ENCODE data around the gene ACOT7.

The ACOT7 gene

GRCh38 chr1:6359216-6360116 is 34.1 kb downstream of the ACOT7 start:
- DNase-seq, result peak; percentile 31 to 61

- DNase-seq, result no peak
Observed at GRCh38 chr1:6358757-6359201, 34.8 kb downstream of the ACOT7 start.

- DNase-seq, result peak; percentile 15 to 50
Observed at GRCh38 chr1:6358144-6358624, 35.4 kb downstream of the ACOT7 start.

GRCh38 chr1:6357243-6357936 is 36.2 kb downstream of the ACOT7 start:
- peak in 1 of 2 experiments; percentile 42 for DNase-seq

GRCh38 chr1:6355621-6356020 is 37.9 kb downstream of the ACOT7 start:
- no peak for DNase-seq

GRCh38 chr1:6354659-6355317 is 38.8 kb downstream of the ACOT7 start:
- DNase-seq, result no peak

GRCh38 chr1:6353955-6354658 is 39.5 kb downstream of the ACOT7 start:
- DNase-seq, result no peak

GRCh38 chr1:6353619-6353954 is 40.0 kb downstream of the ACOT7 start:
- no peak for DNase-seq

- no peak for DNase-seq
Observed at GRCh38 chr1:6352138-6352563, 41.4 kb downstream of the ACOT7 start.

GRCh38 chr1:6351480-6352137 is 42.0 kb downstream of the ACOT7 start:
- DNase-seq, result no peak

GRCh38 chr1:6350416-6351088 is 43.0 kb downstream of the ACOT7 start:
- DNase-seq, result no peak

- no peak for DNase-seq
Observed at GRCh38 chr1:6349254-6349943, 44.2 kb downstream of the ACOT7 start.

GRCh38 chr1:6348511-6349191 is 44.9 kb downstream of the ACOT7 start:
- no peak for DNase-seq

- DNase-seq, result peak; percentile 42 to 56
Observed at GRCh38 chr1:6347641-6348487, 45.7 kb downstream of the ACOT7 start.

- no peak for DNase-seq
Observed at GRCh38 chr1:6345460-6345859, 48.1 kb downstream of the ACOT7 start.

GRCh38 chr1:6345009-6345408 is 48.6 kb downstream of the ACOT7 start:
- no peak for DNase-seq

GRCh38 chr1:6343506-6344405 is 49.8 kb downstream of the ACOT7 start:
- peak; percentile 17 to 87 for DNase-seq

GRCh38 chr1:6342056-6342455 is 51.5 kb downstream of the ACOT7 start:
- DNase-seq, result peak; percentile 57 to 78
